Mesendoderm (in vitro differentiated cells): ENCODE data around the gene NDUFC2.

Source experiments
- DNase-seq: peaks from one replicate; pipeline ENCODE4 v3.0.0; 2013
- H2AK5ac ChIP-seq: 2 replicates; pipeline ENCODE4 v1.6.1; 2013; ENCODE audit warnings: low read length, inconsistent platforms
- H2BK120ac ChIP-seq: 2 replicates; pipeline ENCODE4 v1.6.1; 2013; ENCODE audit warnings: low read depth, mild to moderate bottlenecking, low read length, moderate library complexity, mixed read lengths
- H2BK15ac ChIP-seq: replicated peaks from 2 replicates; pipeline ENCODE4 v1.6.1; 2013; ENCODE audit warnings: low read depth, mild to moderate bottlenecking, moderate library complexity
- H2BK5ac ChIP-seq: 2 replicates; pipeline ENCODE4 v1.6.1; 2013; ENCODE audit warnings: low read length, inconsistent platforms
- H3K18ac ChIP-seq: 2 replicates; pipeline ENCODE4 v1.6.1; 2013; ENCODE audit warnings: mild to moderate bottlenecking, low read length, mixed read lengths
- H3K23ac ChIP-seq: one replicate; pipeline ENCODE4 v1.6.1; 2013; ENCODE audit warnings: low read length
- H3K27ac ChIP-seq: 2 replicates; pipeline ENCODE4 v1.5.1; 2013; ENCODE audit warnings: low read depth, mild to moderate bottlenecking, inconsistent platforms, low read length, moderate library complexity
- H3K27me3 ChIP-seq: 2 replicates; pipeline ENCODE4 v1.6.1; 2013; ENCODE audit warnings: low read length, control low read depth, mild to moderate bottlenecking, inconsistent platforms; ENCODE audit not compliant: insufficient read depth, poor library complexity
- H3K36me3 ChIP-seq: 2 replicates; pipeline ENCODE4 v1.6.1; 2013; ENCODE audit warnings: low read length, inconsistent platforms; ENCODE audit not compliant: control insufficient read depth, insufficient read depth
- H3K4ac ChIP-seq: one replicate; pipeline ENCODE4 v1.6.1; 2013; ENCODE audit warnings: low read depth, mild to moderate bottlenecking, low read length, moderate library complexity
- H3K4me1 ChIP-seq: 2 replicates; pipeline ENCODE4 v1.6.1; 2013; ENCODE audit warnings: low read depth, low read length, inconsistent platforms; ENCODE audit not compliant: control insufficient read depth
- H3K4me2 ChIP-seq: 2 replicates; pipeline ENCODE4 v1.6.1; 2013; ENCODE audit warnings: low read length
- H3K4me3 ChIP-seq: 2 replicates; pipeline ENCODE4 v1.5.1; 2013; ENCODE audit warnings: mild to moderate bottlenecking, low read length
- H3K56ac ChIP-seq: one replicate; pipeline ENCODE4 v1.6.1; 2013; ENCODE audit warnings: low read length
- H3K79me1 ChIP-seq: 2 replicates; pipeline ENCODE4 v1.6.1; 2013; ENCODE audit warnings: low read length, inconsistent platforms
- H3K79me2 ChIP-seq: 2 replicates; pipeline ENCODE4 v1.6.1; 2013; ENCODE audit warnings: mild to moderate bottlenecking, low read length; ENCODE audit not compliant: control insufficient read depth, insufficient read depth
- H3K9ac ChIP-seq: 2 replicates; pipeline ENCODE4 v1.6.1; 2013; ENCODE audit warnings: low read length, inconsistent platforms
- H4K5ac ChIP-seq: one replicate; pipeline ENCODE4 v1.6.1; 2013; ENCODE audit warnings: low read length
- H4K8ac ChIP-seq: one replicate; pipeline ENCODE4 v1.6.1; 2013; ENCODE audit warnings: low read depth, mild to moderate bottlenecking, control low read depth, low read length, moderate library complexity
- WGBS: extraction: QIAGEN DNeasy Blood & Tissue Kit; methylation state at CpG from one replicate; pipeline ENCODE4 v1.1.7; 2013; ENCODE audit warnings: low lambda C conversion rate, missing lambda C conversion rate; ENCODE audit not compliant: insufficient coverage; ENCODE audit errors: extremely low coverage; 5-methylcytosine and 5-hydroxymethylcytosine counted together

Gene NDUFC2

GRCh38 chr11:78082146-78082545 lies 2.5 kb upstream of the NDUFC2 start:
- H3K9ac ChIP-seq, result no peak overlapping the region
- no peaks in the 10 kb centered on the region for H3K4me1 ChIP-seq
- H2BK15ac ChIP-seq, result no peak overlapping the region
- no peak overlapping the region for H3K56ac ChIP-seq
- no peak overlapping the region for H4K5ac ChIP-seq
- no peaks in the 10 kb centered on the region for H3K27me3 ChIP-seq
- no peak overlapping the region for H4K8ac ChIP-seq
- H3K79me2 ChIP-seq, result peaks cover 22% of the 10 kb centered on the region
- no peak overlapping the region for H3K27ac ChIP-seq
- peaks cover 12% of the 10 kb centered on the region for H3K79me1 ChIP-seq
- no peak overlapping the region for H2BK5ac ChIP-seq
- no peak overlapping the region for H3K18ac ChIP-seq
- H3K4me2 ChIP-seq, result no peak overlapping the region
- no CpG with 5 or more reads among the region's 8 CpGs for WGBS
- H3K4me3 ChIP-seq, result no peak overlapping the region
- H2BK120ac ChIP-seq, result no peak overlapping the region
- H3K4ac ChIP-seq, result no peak overlapping the region
- no peak overlapping the region for H2AK5ac ChIP-seq
- no peak overlapping the region for H3K23ac ChIP-seq
- DNase-seq, result no peak
- no peaks in the 10 kb centered on the region for H3K36me3 ChIP-seq

GRCh38 chr11:78081583-78081982 lies 1.9 kb upstream of the NDUFC2 start:
- H4K8ac ChIP-seq, result no peak overlapping the region
- H2BK120ac ChIP-seq, result no peak overlapping the region
- no peak overlapping the region for H4K5ac ChIP-seq
- H2BK15ac ChIP-seq, result no peak overlapping the region
- H3K4me2 ChIP-seq, result no peak overlapping the region
- H3K27me3 ChIP-seq, result no peaks in the 10 kb centered on the region
- peaks cover 27% of the 10 kb centered on the region for H3K79me2 ChIP-seq
- no peak overlapping the region for H2BK5ac ChIP-seq
- no peak overlapping the region for H3K9ac ChIP-seq
- no peak overlapping the region for H3K56ac ChIP-seq
- H3K4me1 ChIP-seq, result peaks cover 2% of the 10 kb centered on the region
- no peak for DNase-seq
- no peak overlapping the region for H3K23ac ChIP-seq
- H3K36me3 ChIP-seq, result no peaks in the 10 kb centered on the region
- WGBS, result no CpG with 5 or more reads among the region's 6 CpGs
- H3K4ac ChIP-seq, result no peak overlapping the region
- H2AK5ac ChIP-seq, result no peak overlapping the region
- no peak overlapping the region for H3K27ac ChIP-seq
- peaks cover 15% of the 10 kb centered on the region for H3K79me1 ChIP-seq
- no peak overlapping the region for H3K4me3 ChIP-seq
- no peak overlapping the region for H3K18ac ChIP-seq

GRCh38 chr11:78080818-78081495 lies 1.3 kb upstream of the NDUFC2 start:
- Histone ChIP-seq H4K8ac (no peak overlapping the region), H3K4me3 (no peak overlapping the region), H3K18ac (no peak overlapping the region), H3K79me1 (peaks cover 18% of the 10 kb centered on the region), H2BK15ac (no peak overlapping the region), H3K79me2 (peaks cover 31% of the 10 kb centered on the region), H3K4me1 (peaks cover 3% of the 10 kb centered on the region), H4K5ac (no peak overlapping the region), H3K56ac (no peak overlapping the region), H2BK120ac (no peak overlapping the region), H3K4me2 (no peak overlapping the region), H3K27ac (no peak overlapping the region), H3K23ac (no peak overlapping the region), H3K36me3 (no peaks in the 10 kb centered on the region), H3K27me3 (no peaks in the 10 kb centered on the region), H3K4ac (no peak overlapping the region), H2BK5ac (no peak overlapping the region), H3K9ac (no peak overlapping the region), H2AK5ac (no peak overlapping the region)
- WGBS, result no CpG with 5 or more reads among the region's 11 CpGs
- peak; percentile 52 for DNase-seq

GRCh38 chr11:78080084-78080817 lies 589 bp upstream of the NDUFC2 start:
- H2AK5ac ChIP-seq, result no peak overlapping the region
- peak overlapping the region; percentile 73 for H3K9ac ChIP-seq
- no peak overlapping the region for H3K4ac ChIP-seq
- peaks cover 3% of the 10 kb centered on the region for H3K4me1 ChIP-seq
- peak overlapping the region; percentile 88 for H3K4me2 ChIP-seq
- H2BK15ac ChIP-seq, result no peak overlapping the region
- peak overlapping the region; percentile 29 for H4K8ac ChIP-seq
- H2BK5ac ChIP-seq, result no peak overlapping the region
- peaks cover 21% of the 10 kb centered on the region for H3K79me1 ChIP-seq
- H3K27ac ChIP-seq, result no peak overlapping the region
- no peak overlapping the region for H2BK120ac ChIP-seq
- H3K56ac ChIP-seq, result peak overlapping the region; percentile 95
- peak overlapping the region; percentile 90 for H4K5ac ChIP-seq
- H3K27me3 ChIP-seq, result no peaks in the 10 kb centered on the region
- no peak for DNase-seq
- H3K23ac ChIP-seq, result peak overlapping the region; percentile 30
- H3K18ac ChIP-seq, result peak overlapping the region; percentile 82
- peak overlapping the region; percentile 70 for H3K4me3 ChIP-seq
- WGBS, result no CpG with 5 or more reads among the region's 23 CpGs
- H3K36me3 ChIP-seq, result no peaks in the 10 kb centered on the region
- H3K79me2 ChIP-seq, result peaks cover 36% of the 10 kb centered on the region

- Histone ChIP-seq H2BK15ac (no peak overlapping the region), H3K36me3 (no peaks in the 10 kb centered on the region), H3K4me1 (peaks cover 3% of the 10 kb centered on the region), H2AK5ac (no peak overlapping the region), H3K9ac (peak overlapping the region; percentile 73), H2BK120ac (no peak overlapping the region), H4K5ac (no peak overlapping the region), H3K4me2 (peak overlapping the region; percentile 27), H3K18ac (no peak overlapping the region), H3K27ac (no peak overlapping the region), H3K79me1 (peaks cover 25% of the 10 kb centered on the region), H3K4me3 (peak overlapping the region; percentile 70), H3K4ac (no peak overlapping the region), H2BK5ac (no peak overlapping the region), H3K79me2 (peaks cover 40% of the 10 kb centered on the region), H3K56ac (peak overlapping the region; percentile 95), H4K8ac (no peak overlapping the region), H3K27me3 (no peaks in the 10 kb centered on the region), H3K23ac (no peak overlapping the region)
- no CpG with 5 or more reads among the region's 21 CpGs for WGBS
- no peak for DNase-seq
These were observed 1.2 kb downstream of the NDUFC2 start for GRCh38 chr11:78078218-78079167.
